A549 (cell line): ENCODE results near the gene CFAP99. TPM values are rescaled to one million over a fixed set of nuclear protein-coding genes. Genes with fewer than 3 reads are reported as not detected.

Source experiments
- ATAC-seq, 2 experiments: fragments of 200-7000 bp in 1 of 2; fragments of >200 bp in 1 of 2; cut with Nextera tagmentation in 1 of 2; cut with Tn5 transposase in 1 of 2; 3 replicates each; pipeline versions ENCODE4 v1.8.0 to v1.9.1; 2018 to 2020; ENCODE audit warnings: mild to moderate bottlenecking in 1 of 2, moderate library complexity in 1 of 2
- CTCF ChIA-PET: fragments of 300-600 bp; sonication (Branson Sonifier 250); formaldehyde crosslinking; extraction: SDS; loops from one replicate; lab custom pipeline; 2021; ENCODE audit warnings: antibody characterized with exemption, inconsistent platforms; lab: Yijun Ruan, JAX
- POLR2A ChIA-PET: fragments of 350-600 bp; formaldehyde crosslinking; extraction: SDS; loops from one replicate; lab custom pipeline; 2021; ENCODE audit warnings: antibody characterized with exemption, inconsistent platforms; lab: Yijun Ruan, JAX
- DNase-seq, 2 experiments: peaks; one replicate each; pipeline versions ENCODE4 v3.0.0 to v3.0.0-alpha.2; 2011 to 2016; ENCODE audit warnings: low read depth in 1 of 2, low spot score in 1 of 2
- FAIRE-seq: peaks from 2 replicates; lab custom pipeline; 2011; peaks lifted over from hg19 to GRCh38; lab: Jason Lieb, UNC
- H3K27ac ChIP-seq, 2 experiments: fragments of >200 bp; sonication (Bioruptor Twin); formaldehyde crosslinking; 3 replicates each; pipeline ENCODE4 v1.5.1; 2016 to 2017
- H3K4me1 ChIP-seq: fragments of >200 bp; sonication (Bioruptor Twin); formaldehyde crosslinking; 3 replicates; pipeline ENCODE4 v1.6.1; 2016
- H3K4me2 ChIP-seq: fragments of >200 bp; sonication (Bioruptor Twin); formaldehyde crosslinking; 3 replicates; pipeline ENCODE4 v1.6.1; 2016
- H3K4me3 ChIP-seq: fragments of >200 bp; sonication (Bioruptor Twin); formaldehyde crosslinking; 3 replicates; pipeline ENCODE4 v1.5.1; 2016
- H3K9me3 ChIP-seq: fragments of >200 bp; sonication (Bioruptor Twin); formaldehyde crosslinking; 3 replicates; pipeline ENCODE4 v1.6.1; 2016
- BHLHE40 ChIP-seq: IDR thresholded peaks from 2 replicates; pipeline ENCODE4 v1.6.1; 2012; ENCODE audit warnings: low read depth, low read length, inconsistent platforms
- CBX8 ChIP-seq: fragments of 200-600 bp; sonication (generic); IDR thresholded peaks from 2 replicates; pipeline ENCODE4 v1.6.1; 2016
- CEBPB ChIP-seq, 2 experiments: fragments of >200 bp in 1 of 2; sonication (Bioruptor Twin) in 1 of 2; formaldehyde crosslinking in 1 of 2; IDR thresholded peaks; 2 replicates each; pipeline ENCODE4 v1.6.1; 2012 to 2016
- CTCF ChIP-seq: fragments of >200 bp; sonication (Bioruptor Twin); formaldehyde crosslinking; IDR thresholded peaks from 3 replicates; pipeline ENCODE4 v1.5.1; 2016
- E2F6 ChIP-seq: IDR thresholded peaks from 2 replicates; pipeline ENCODE4 v1.6.1; 2012; ENCODE audit warnings: low read depth, borderline replicate concordance
- EHF ChIP-seq: fragments of 250-450 bp; sonication (Bioruptor Pico); IDR thresholded peaks from 2 replicates; pipeline ENCODE4 v1.5.0; 2020; ENCODE audit warnings: mild to moderate bottlenecking
- ESRRA ChIP-seq: fragments of 150-350 bp; IDR thresholded peaks from 2 replicates; pipeline ENCODE4 v1.6.1; 2014; ENCODE audit warnings: mild to moderate bottlenecking, low read length, borderline replicate concordance
- FOSL2 ChIP-seq, 2 experiments: fragments of 450-650 bp in 1 of 2; fragments of >200 bp in 1 of 2; sonication (Bioruptor Twin) in 1 of 2; formaldehyde crosslinking; IDR thresholded peaks; 2 replicates each; pipeline versions ENCODE4 v1.5.0 to v1.6.1; 2016 to 2020; ENCODE audit warnings: mild to moderate bottlenecking in 1 of 2, moderate library complexity in 1 of 2
- HDAC2 ChIP-seq: fragments of 200-600 bp; sonication (generic); IDR thresholded peaks from 2 replicates; pipeline ENCODE4 v1.6.1; 2016
- HES2 ChIP-seq: fragments of >200 bp; sonication (Bioruptor Twin); formaldehyde crosslinking; IDR thresholded peaks from 2 replicates; pipeline ENCODE4 v1.6.1; 2016
- HEYL ChIP-seq: fragments of 250-450 bp; sonication (Bioruptor Pico); IDR thresholded peaks from 2 replicates; pipeline ENCODE4 v1.8.0; 2021; ENCODE audit warnings: mild to moderate bottlenecking, moderate library complexity
- JUN ChIP-seq, 2 experiments: fragments of >200 bp; sonication (Bioruptor Twin); formaldehyde crosslinking; IDR thresholded peaks; 2 replicates in 1 of 2; 3 replicates in 1 of 2; pipeline ENCODE4 v1.6.1; 2016 to 2017
- JUNB ChIP-seq: fragments of >200 bp; sonication (Bioruptor Twin); formaldehyde crosslinking; IDR thresholded peaks from 2 replicates; pipeline ENCODE4 v1.6.1; 2016
- KDM1A ChIP-seq: fragments of 200-600 bp; sonication (generic); IDR thresholded peaks from 2 replicates; pipeline ENCODE4 v1.6.1; 2016; ENCODE audit warnings: low read depth, mild to moderate bottlenecking
- MAFK ChIP-seq: fragments of 450-650 bp; IDR thresholded peaks from 2 replicates; pipeline ENCODE4 v1.6.1; 2014; ENCODE audit not compliant: partially characterized antibody
- MAX ChIP-seq: IDR thresholded peaks from 2 replicates; pipeline ENCODE4 v1.6.1; 2012
- MAZ ChIP-seq: fragments of 150-350 bp; IDR thresholded peaks from 2 replicates; pipeline ENCODE4 v1.6.1; 2014; ENCODE audit warnings: antibody characterized with exemption, low read depth, low read length, borderline replicate concordance
- NFE2L2 ChIP-seq: fragments of 150-350 bp; conservative IDR thresholded peaks from 2 replicates; pipeline ENCODE4 v1.6.1; 2014; ENCODE audit warnings: low read length
- NPAS2 ChIP-seq: fragments of 250-450 bp; sonication (Bioruptor Pico); IDR thresholded peaks from 2 replicates; pipeline ENCODE4 v1.8.0; 2022; ENCODE audit warnings: mild to moderate bottlenecking, moderate library complexity, borderline replicate concordance
- NR3C1 ChIP-seq: fragments of >200 bp; sonication (Bioruptor Twin); formaldehyde crosslinking; IDR thresholded peaks from 3 replicates; pipeline ENCODE4 v1.6.1; 2017
- RCOR1 ChIP-seq: fragments of 150-350 bp; IDR thresholded peaks from 2 replicates; pipeline ENCODE4 v1.6.1; 2014; ENCODE audit warnings: antibody characterized with exemption, low read length, low read depth
- RFX5 ChIP-seq: fragments of 450-650 bp; IDR thresholded peaks from 2 replicates; pipeline ENCODE4 v1.7.1; 2014; ENCODE audit warnings: antibody characterized with exemption, mild to moderate bottlenecking, moderate library complexity
- RNF2 ChIP-seq: fragments of 200-600 bp; sonication (generic); IDR thresholded peaks from 2 replicates; pipeline ENCODE4 v1.6.1; 2016; ENCODE audit warnings: low read depth, mild to moderate bottlenecking, antibody characterized with exemption, moderate library complexity, borderline replicate concordance
- SREBF2 ChIP-seq: fragments of 450-650 bp; IDR thresholded peaks from 2 replicates; pipeline ENCODE4 v1.6.1; 2014; ENCODE audit warnings: mild to moderate bottlenecking, moderate library complexity
- TFCP2L1 ChIP-seq: fragments of 250-450 bp; sonication (Bioruptor Pico); IDR thresholded peaks from 2 replicates; pipeline ENCODE4 v1.5.0; 2021; ENCODE audit warnings: mild to moderate bottlenecking
- USF2 ChIP-seq: fragments of 450-650 bp; IDR thresholded peaks from 2 replicates; pipeline ENCODE4 v1.6.1; 2014; ENCODE audit warnings: antibody characterized with exemption
- ZC3H11A ChIP-seq: fragments of 450-650 bp; IDR thresholded peaks from 2 replicates; pipeline ENCODE4 v1.6.1; 2014; ENCODE audit warnings: antibody characterized with exemption, mild to moderate bottlenecking
- ZFP36 ChIP-seq: fragments of 450-650 bp; IDR thresholded peaks from 2 replicates; pipeline ENCODE4 v1.6.1; 2014; ENCODE audit warnings: borderline replicate concordance; ENCODE audit not compliant: partially characterized antibody
- ZSCAN20 ChIP-seq: fragments of 250-450 bp; sonication (Bioruptor Pico); IDR thresholded peaks from 2 replicates; pipeline ENCODE4 v1.8.0; 2022; ENCODE audit warnings: mild to moderate bottlenecking, moderate library complexity
- WGBS: methylation state at CpG from one replicate; pipeline ENCODE4 v1.1.6; 2017; ENCODE audit errors: missing lambda C conversion rate; 5-methylcytosine and 5-hydroxymethylcytosine counted together
- polyA plus RNA-seq, 4 experiments: library from polyadenylated mRNA; depleted of rRNA in 3 of 4; stranded (reverse); fragments of >200 nt; fragmentation: RNase III in 1 of 4; extraction: RNeasy Plus Mini Kit Qiagen cat#74134 plus additional on column Dnase treatment in 1 of 4; gene quantifications; 2 replicates in 3 of 4; 3 replicates in 1 of 4; pipeline ENCODE4 v1.2.3, GENCODE V29; 2011 to 2017

The CFAP99 gene
- polyA plus RNA-seq, 2 of the 4 experiments (the other 2 are of a cell fraction), result 0.09 TPM; not detected in 1

GRCh38 chr4:2482693-2483092 is 63.9 kb downstream of the CFAP99 start:
- no peak for DNase-seq
- POLR2A ChIA-PET, result interaction anchor here (0.6 kb wide), 1 partner anchor 13 kb away, joined by 3 read pairs; the partner anchor contains the start of gene RNF4
- Histone ChIP-seq H3K4me1 (peaks cover 7% of the 10 kb centered on the region; the same call in 2 of the 3 replicates), H3K4me2 (no peak overlapping the region), H3K27ac (no peak overlapping the region), H3K4me3 (no peak overlapping the region), H3K9me3 (no peaks in the 10 kb centered on the region)
- no peak for ATAC-seq
- FAIRE-seq, result no peak
- 76% methylated on average over 3 of the region's 3 CpGs for WGBS
- TF ChIP-seq CBX8 (no peak), USF2 (no peak), MAX (no peak), JUNB (no peak), ZSCAN20 (CRISPR knock-in tag) (no peak), RCOR1 (no peak), HES2 (no peak), KDM1A (no peak)
- CTCF ChIA-PET, result no interaction called here

GRCh38 chr4:2483237-2483636 is 64.5 kb downstream of the CFAP99 start:
- WGBS, result 92% methylated on average over 2 of the region's 3 CpGs
- ChIA-PET POLR2A (interaction anchor here (0.6 kb wide), 1 partner anchor 14 kb away, joined by 3 read pairs; the partner anchor contains the start of gene RNF4), CTCF (no interaction called here)

GRCh38 chr4:2484185-2484584 is 65.4 kb downstream of the CFAP99 start:
- Histone ChIP-seq H3K4me3 (no peak overlapping the region), H3K4me1 (peaks cover under 1% of the 10 kb centered on the region; the same call in 1 of the 3 replicates), H3K9me3 (no peaks in the 10 kb centered on the region), H3K4me2 (no peak overlapping the region), H3K27ac (no peak overlapping the region)
- no peak for FAIRE-seq
- DNase-seq, result no peak
- ChIA-PET CTCF (no interaction called here), POLR2A (no interaction called here)
- TF ChIP-seq JUNB (no peak), HDAC2 (no peak), CEBPB (IDR thresholded peaks at IDR 0.05) (no peak), NR3C1 (no peak), ESRRA (no peak), EHF (no peak), ZFP36 (no peak), FOSL2 (IDR thresholded peaks at IDR 0.05) (no peak), FOSL2 (CRISPR knock-in tag; IDR thresholded peaks at IDR 0.05) (no peak), RFX5 (no peak), HEYL (no peak), RNF2 (no peak), ZSCAN20 (CRISPR knock-in tag) (no peak), NFE2L2 (no peak), BHLHE40 (no peak), TFCP2L1 (CRISPR knock-in tag) (no peak), MAZ (no peak), CTCF (no peak), JUN (IDR thresholded peaks at IDR 0.05) (no peak)
- ATAC-seq, result no peak
- WGBS, result 88% methylated on average over 6 of the region's 6 CpGs

More at GRCh38 chr4:2483237-2483636, 64.5 kb downstream of the CFAP99 start:
- FAIRE-seq (no peak), ATAC-seq (no peak), DNase-seq (no peak)
- Histone ChIP-seq H3K4me2 (no peak overlapping the region), H3K4me1 (peaks cover 7% of the 10 kb centered on the region; the same call in 1 of the 3 replicates), H3K4me3 (no peak overlapping the region), H3K27ac (no peak overlapping the region), H3K9me3 (no peaks in the 10 kb centered on the region)
- TF ChIP-seq ZC3H11A (no peak), USF2 (no peak), ZSCAN20 (CRISPR knock-in tag) (no peak), NPAS2 (CRISPR knock-in tag) (no peak), E2F6 (no peak), RCOR1 (no peak), SREBF2 (no peak), MAFK (no peak)
